Measurements from ENCODE around the gene SAMD4B. TPM values are rescaled to one million over a fixed set of nuclear protein-coding genes. Genes with fewer than 3 reads are reported as not detected.

The SAMD4B gene
- total RNA-seq, 2 donors from 2014 or later, result 101 to 153 TPM

DNA sequence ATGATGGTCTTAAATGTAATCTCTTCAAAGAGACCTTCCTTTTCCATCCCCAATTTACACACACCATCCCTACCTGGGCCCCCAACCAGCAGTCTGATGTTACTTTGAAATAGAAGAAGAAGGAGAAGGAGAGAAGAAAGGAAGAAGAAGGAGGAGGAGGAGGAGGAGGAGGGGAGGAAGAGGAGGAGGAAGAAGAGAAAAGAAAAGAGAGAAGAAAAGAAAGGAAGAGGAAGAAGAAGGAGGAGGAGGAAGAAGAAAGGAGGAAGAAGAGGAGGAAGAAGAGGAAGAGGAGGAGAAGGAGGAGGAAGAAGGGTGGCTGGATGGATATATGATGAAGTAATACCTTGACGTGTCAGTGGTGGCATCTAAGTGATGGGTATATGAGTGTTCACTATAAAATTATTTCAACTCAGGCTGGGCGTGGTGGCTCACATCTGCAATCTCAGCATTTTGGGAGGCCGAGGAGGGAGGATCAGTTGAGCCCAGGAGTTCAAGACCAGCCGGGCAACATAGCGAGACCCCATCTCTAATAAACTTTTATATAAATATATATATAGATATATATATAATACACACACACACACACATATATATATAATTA, 17.9 kb upstream of the SAMD4B start:
- TF ChIP-seq, protein P1, sequence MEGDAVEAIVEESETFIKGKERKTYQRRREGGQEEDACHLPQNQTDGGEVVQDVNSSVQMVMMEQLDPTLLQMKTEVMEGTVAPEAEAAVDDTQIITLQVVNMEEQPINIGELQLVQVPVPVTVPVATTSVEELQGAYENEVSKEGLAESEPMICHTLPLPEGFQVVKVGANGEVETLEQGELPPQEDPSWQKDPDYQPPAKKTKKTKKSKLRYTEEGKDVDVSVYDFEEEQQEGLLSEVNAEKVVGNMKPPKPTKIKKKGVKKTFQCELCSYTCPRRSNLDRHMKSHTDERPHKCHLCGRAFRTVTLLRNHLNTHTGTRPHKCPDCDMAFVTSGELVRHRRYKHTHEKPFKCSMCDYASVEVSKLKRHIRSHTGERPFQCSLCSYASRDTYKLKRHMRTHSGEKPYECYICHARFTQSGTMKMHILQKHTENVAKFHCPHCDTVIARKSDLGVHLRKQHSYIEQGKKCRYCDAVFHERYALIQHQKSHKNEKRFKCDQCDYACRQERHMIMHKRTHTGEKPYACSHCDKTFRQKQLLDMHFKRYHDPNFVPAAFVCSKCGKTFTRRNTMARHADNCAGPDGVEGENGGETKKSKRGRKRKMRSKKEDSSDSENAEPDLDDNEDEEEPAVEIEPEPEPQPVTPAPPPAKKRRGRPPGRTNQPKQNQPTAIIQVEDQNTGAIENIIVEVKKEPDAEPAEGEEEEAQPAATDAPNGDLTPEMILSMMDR (IDR thresholded peaks at IDR 0.05), result no peak
- H3K27ac ChIP-seq, result no peak overlapping the region

DNA sequence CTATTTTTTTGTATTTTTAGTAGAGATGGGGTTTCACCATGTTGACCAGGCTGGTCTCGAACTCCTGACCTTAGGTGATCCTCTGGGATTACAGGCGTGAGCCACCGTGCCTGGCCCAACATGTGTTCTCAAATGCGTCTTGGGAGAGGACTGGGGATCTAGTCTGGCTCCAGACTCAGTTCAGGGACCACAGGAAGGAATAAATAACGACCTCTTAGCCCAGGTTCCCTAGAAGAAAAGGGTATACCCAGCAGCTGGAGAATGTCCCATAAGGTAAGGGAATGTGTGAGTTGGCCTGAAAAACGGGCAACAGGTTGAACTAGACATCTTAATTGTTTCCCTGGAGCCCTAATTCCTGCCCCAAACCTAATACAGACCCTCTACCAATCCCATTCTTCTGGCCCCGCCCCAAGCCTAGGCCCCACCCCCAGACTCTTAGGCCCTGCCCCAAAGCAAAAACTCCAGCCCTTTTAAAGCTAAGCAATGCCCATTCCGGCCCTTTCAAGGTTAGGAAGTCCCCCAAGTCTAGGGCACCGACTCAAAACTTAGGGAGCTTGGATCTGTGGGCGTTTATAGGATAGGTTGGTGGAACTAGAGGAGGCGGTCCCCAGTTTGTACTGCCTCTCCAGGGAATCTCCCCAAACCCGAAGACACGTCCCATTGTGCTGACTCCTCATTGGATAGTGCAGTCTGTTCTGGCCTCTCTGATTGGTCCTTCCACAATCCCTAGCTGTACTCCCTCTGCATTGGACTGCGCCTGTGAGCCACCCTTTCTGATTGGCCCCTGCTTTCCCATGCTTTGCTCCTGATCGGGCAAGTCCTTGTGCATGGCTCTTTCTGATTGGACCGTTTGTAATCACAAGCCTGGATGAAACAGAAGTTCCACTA, 16.2 kb upstream of the SAMD4B start:
- no peaks in the 10 kb centered on the region for H3K4me1 ChIP-seq (ENCODE audit: control insufficient read depth in 1 of 2, low read depth in 2 of 2)
- DNase-seq (ENCODE audit: low spot score) (no peak), ATAC-seq (ENCODE audit: insufficient number of reproducible peaks, low FRiP score, low read depth) (no peak)
- H3K27ac ChIP-seq, result no peak overlapping the region
- TF ChIP-seq, protein P1 (IDR thresholded peaks at IDR 0.05), result no peak
- no peaks in the 10 kb centered on the region for H3K27me3 ChIP-seq (replicated peaks; ENCODE audit: insufficient read depth)
- H3K9me3 ChIP-seq, result no peaks in the 10 kb centered on the region
- H3K4me3 ChIP-seq, result no peak overlapping the region
- H3K36me3 ChIP-seq, result no peaks in the 10 kb centered on the region

More for the DNA sequence above, 17.9 kb upstream of the SAMD4B start:
- no peaks in the 10 kb centered on the region for H3K27me3 ChIP-seq (replicated peaks; ENCODE audit: insufficient read depth)
- ATAC-seq (ENCODE audit: insufficient number of reproducible peaks, low FRiP score, low read depth) (no peak), DNase-seq (ENCODE audit: low spot score) (no peak)
- no peaks in the 10 kb centered on the region for H3K9me3 ChIP-seq
- H3K4me3 ChIP-seq, result no peak overlapping the region
- no peaks in the 10 kb centered on the region for H3K36me3 ChIP-seq
- peaks cover 4 to 10% of the 10 kb centered on the region in 2 donors for H3K4me1 ChIP-seq (ENCODE audit: control insufficient read depth in 1 of 2, low read depth in 2 of 2)

DNA sequence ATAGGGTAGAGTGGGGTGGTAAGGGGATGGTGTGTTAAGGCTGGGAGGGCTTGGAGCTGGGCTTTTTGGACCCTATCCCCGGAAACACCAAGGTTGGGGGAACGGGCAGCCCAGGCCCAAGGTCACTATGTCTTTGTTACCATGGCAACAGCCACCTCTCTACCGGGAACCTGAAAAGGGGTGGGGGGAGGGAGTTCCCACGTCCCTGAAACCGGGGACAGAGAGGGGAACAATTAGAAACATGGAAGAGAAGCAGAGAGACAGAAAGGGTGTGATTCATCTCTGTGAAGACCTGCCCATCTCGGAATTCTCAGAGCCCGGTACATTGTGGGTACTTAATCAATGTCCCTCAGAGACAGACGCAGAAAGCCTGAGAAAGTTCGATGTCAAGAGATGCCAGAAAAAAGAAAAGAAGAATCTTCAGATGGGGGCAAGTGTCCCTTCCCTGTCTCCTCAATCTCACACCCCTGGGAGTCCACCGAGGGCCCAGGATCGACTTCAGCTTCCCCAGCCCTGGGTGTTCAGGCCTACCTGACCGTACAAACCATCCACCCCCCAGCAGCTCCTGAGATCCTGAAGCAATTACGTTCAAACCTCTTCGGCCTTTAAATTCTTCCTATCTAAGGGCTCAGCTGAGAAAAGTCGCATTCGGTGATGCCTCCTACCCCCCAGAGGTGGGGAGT, 14.7 kb upstream of the SAMD4B start:
- ATAC-seq (ENCODE audit: insufficient number of reproducible peaks, low FRiP score, low read depth), result no peak
- no peak for DNase-seq (ENCODE audit: low spot score)

DNA sequence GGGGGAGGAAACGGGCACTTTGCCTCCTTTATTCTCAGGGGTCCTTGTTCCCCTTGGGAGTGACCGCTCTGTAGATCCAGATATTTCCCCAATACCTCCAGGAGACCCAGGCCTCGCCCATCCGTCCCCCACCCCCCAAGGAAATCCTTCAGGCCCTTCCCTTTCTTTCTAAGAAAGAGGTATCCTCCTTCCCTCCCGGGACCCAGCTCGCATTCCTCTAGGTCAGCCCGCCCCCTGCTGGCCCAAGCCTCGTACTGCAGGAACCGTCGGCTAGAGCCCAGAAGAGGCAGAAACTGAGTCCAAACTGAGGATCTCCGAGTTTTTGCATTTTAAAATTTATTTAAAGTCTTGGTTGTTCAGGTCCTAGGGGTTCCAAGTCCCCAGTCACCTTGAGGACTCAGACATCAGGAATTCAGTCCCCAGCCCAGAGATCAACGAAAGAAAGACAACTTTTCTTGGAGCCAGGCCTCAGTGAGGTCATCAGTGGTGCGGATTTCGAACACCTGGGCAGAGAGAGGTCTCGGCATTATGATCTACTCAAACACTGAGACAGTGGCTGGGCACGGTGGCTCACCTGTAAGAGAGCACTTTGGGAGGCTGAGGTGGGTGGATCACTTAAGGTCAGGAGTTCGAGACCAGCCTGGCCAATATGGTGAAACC, 14.0 kb upstream of the SAMD4B start:
- Histone ChIP-seq H3K4me3 (no peak overlapping the region), H3K4me1 (ENCODE audit: control insufficient read depth in 1 of 2, low read depth in 2 of 2) (no peaks in the 10 kb centered on the region), H3K9me3 (no peaks in the 10 kb centered on the region), H3K27ac (no peak overlapping the region), H3K27me3 (replicated peaks; ENCODE audit: insufficient read depth) (no peaks in the 10 kb centered on the region), H3K36me3 (no peaks in the 10 kb centered on the region)
- ATAC-seq (ENCODE audit: insufficient number of reproducible peaks, low FRiP score, low read depth) (no peak), DNase-seq (ENCODE audit: low spot score) (peak; percentile 60)
- TF ChIP-seq, protein P1 (IDR thresholded peaks at IDR 0.05), result peak; percentile 96

More for the DNA sequence above, 14.7 kb upstream of the SAMD4B start:
- Histone ChIP-seq H3K36me3 (no peaks in the 10 kb centered on the region), H3K4me1 (ENCODE audit: control insufficient read depth in 1 of 2, low read depth in 2 of 2) (no peaks in the 10 kb centered on the region), H3K27me3 (replicated peaks; ENCODE audit: insufficient read depth) (no peaks in the 10 kb centered on the region), H3K27ac (no peak overlapping the region), H3K4me3 (no peak overlapping the region), H3K9me3 (no peaks in the 10 kb centered on the region)
- TF ChIP-seq, protein P1 (IDR thresholded peaks at IDR 0.05), result no peak

All from thoracic aorta (tissue), 2 donors.